ENCODE measurements around the gene HOXC5. TPM values are rescaled to one million over a fixed set of nuclear protein-coding genes. Genes with fewer than 3 reads are reported as not detected.
"Not testable (repeated sequence)": the region's sequence is repeated elsewhere in the genome, so short reads cannot be mapped to it uniquely, and the experiment has no call there.

HOXC5 gene
- polyA plus RNA-seq, 1 donor = 2.7 TPM

GRCh38 chr12:54066408-54066807 is 33.6 kb downstream of the HOXC5 start:
- no peak for DNase-seq

GRCh38 chr12:54068418-54069070 is 35.7 kb downstream of the HOXC5 start:
- no peak for DNase-seq

GRCh38 chr12:54071942-54072341 is 39.1 kb downstream of the HOXC5 start:
- DNase-seq = no peak

GRCh38 chr12:54074308-54074707 is 41.5 kb downstream of the HOXC5 start:
- DNase-seq = no peak

GRCh38 chr12:54075409-54075808 is 42.6 kb downstream of the HOXC5 start:
- no peak for DNase-seq

- DNase-seq = no peak
Measured at GRCh38 chr12:54075974-54076373, 43.1 kb downstream of the HOXC5 start.

- not testable (repeated sequence) for DNase-seq
Measured at GRCh38 chr12:54077843-54078242, 45.0 kb downstream of the HOXC5 start.

GRCh38 chr12:54079115-54079514 is 46.3 kb downstream of the HOXC5 start:
- DNase-seq = not testable (repeated sequence)

GRCh38 chr12:54080008-54080924 is 47.4 kb downstream of the HOXC5 start:
- DNase-seq = not testable (repeated sequence)

GRCh38 chr12:54081053-54081514 is 48.2 kb downstream of the HOXC5 start:
- peak; percentile 72 for DNase-seq

GRCh38 chr12:54081581-54082396 is 48.9 kb downstream of the HOXC5 start:
- DNase-seq = not testable (repeated sequence)

- DNase-seq = peak; percentile 88
Measured at GRCh38 chr12:54082397-54082892, 49.6 kb downstream of the HOXC5 start.

Other genes with a start within 250 kb of the HOXC5 start
- 0.05 TPM for gene HOXC13, start 94.2 kb upstream of the HOXC5 start, polyA plus RNA-seq (ENCODE audit: insufficient read length)
- not detected for gene HOXC12, start 78.1 kb upstream of the HOXC5 start, polyA plus RNA-seq (ENCODE audit: insufficient read length)
- gene HOXC11, start 59.9 kb upstream of the HOXC5 start, polyA plus RNA-seq (ENCODE audit: insufficient read length) = 2.1 TPM
- gene HOTAIR, start 58.1 kb upstream of the HOXC5 start, polyA plus RNA-seq (ENCODE audit: insufficient read length) = 2.2 TPM
- 62.2 TPM for gene HOXC10, start 47.9 kb upstream of the HOXC5 start, polyA plus RNA-seq (ENCODE audit: insufficient read length)
- gene HOXC9, start 32.9 kb upstream of the HOXC5 start, polyA plus RNA-seq (ENCODE audit: insufficient read length) = 25.2 TPM
- gene HOXC8, start 24.1 kb upstream of the HOXC5 start, polyA plus RNA-seq (ENCODE audit: insufficient read length) = 11.0 TPM
- 34.1 TPM for gene HOXC6, start 4.6 kb upstream of the HOXC5 start, polyA plus RNA-seq (ENCODE audit: insufficient read length)
- 55.5 TPM for gene HOXC4, start 20.8 kb downstream of the HOXC5 start, polyA plus RNA-seq (ENCODE audit: insufficient read length)
- gene SMUG1, start 155.9 kb downstream of the HOXC5 start, polyA plus RNA-seq (ENCODE audit: insufficient read length) = 35.4 TPM
- 169 TPM for gene CBX5, start 247.1 kb downstream of the HOXC5 start, polyA plus RNA-seq (ENCODE audit: insufficient read length)
- 4,010 TPM for gene HNRNPA1, start 247.7 kb downstream of the HOXC5 start, polyA plus RNA-seq (ENCODE audit: insufficient read length)